OCI-LY1 (cell line): ENCODE results near the gene CNDP1.

Source experiments
- H2AFZ ChIP-seq: fragments of 200-600 bp; sonication (generic), shearing (Covaris generic); 2 replicates; pipeline ENCODE4 v1.6.0; 2014; ENCODE audit warnings: antibody characterized with exemption, mild to moderate bottlenecking, low read length
- H3F3A ChIP-seq: fragments of 200-600 bp; sonication (generic), shearing (Covaris generic); 2 replicates; pipeline ENCODE4 v1.6.0; 2014; ENCODE audit warnings: mild to moderate bottlenecking, antibody characterized with exemption, low read length, moderate library complexity; ENCODE audit not compliant: insufficient read depth
- H3K27ac ChIP-seq: fragments of 200-600 bp; sonication (generic); 2 replicates; pipeline ENCODE4 v1.5.1; 2014; ENCODE audit warnings: low read length, mixed run types, mild to moderate bottlenecking, low read depth; ENCODE audit not compliant: poor library complexity, severe bottlenecking
- H3K27me3 ChIP-seq: fragments of 200-600 bp; sonication (generic); 2 replicates; pipeline ENCODE4 v1.6.0; 2014; ENCODE audit warnings: antibody characterized with exemption, mild to moderate bottlenecking, low read length, moderate library complexity; ENCODE audit not compliant: insufficient read depth
- H3K36me3 ChIP-seq: fragments of 200-600 bp; sonication (generic); 2 replicates; pipeline ENCODE4 v1.6.1; 2014; ENCODE audit warnings: mild to moderate bottlenecking, antibody characterized with exemption, low read length, moderate library complexity, mixed read lengths; ENCODE audit not compliant: insufficient read depth
- H3K4me1 ChIP-seq: fragments of 200-600 bp; sonication (generic); 2 replicates; pipeline ENCODE4 v1.5.1; 2014; ENCODE audit warnings: mild to moderate bottlenecking, low read length, moderate library complexity; ENCODE audit not compliant: insufficient read depth, severe bottlenecking
- H3K4me2 ChIP-seq: fragments of 200-600 bp; sonication (generic), shearing (Covaris generic); 2 replicates; pipeline ENCODE4 v1.6.1; 2014; ENCODE audit warnings: low read length
- H3K4me3 ChIP-seq: fragments of 200-600 bp; sonication (generic); 2 replicates; pipeline ENCODE4 v1.5.1; 2014; ENCODE audit warnings: low read length, low read depth, mild to moderate bottlenecking, mixed read lengths; ENCODE audit not compliant: poor library complexity, severe bottlenecking
- H3K79me2 ChIP-seq: fragments of 200-600 bp; shearing (Covaris generic); 2 replicates; pipeline ENCODE4 v1.6.1; 2016; ENCODE audit warnings: mixed run types, low read length, mixed read lengths; ENCODE audit not compliant: insufficient read depth
- H3K9ac ChIP-seq: fragments of 200-600 bp; sonication (generic), shearing (Covaris generic); 2 replicates; pipeline ENCODE4 v1.6.1; 2014; ENCODE audit warnings: mild to moderate bottlenecking, low read length, mixed read lengths
- H3K9me2 ChIP-seq: fragments of 200-600 bp; sonication (generic), shearing (Covaris generic); 2 replicates; pipeline ENCODE4 v1.6.1; 2014; ENCODE audit warnings: low read depth, mild to moderate bottlenecking, low read length, mixed read lengths
- H3K9me3 ChIP-seq: fragments of 200-600 bp; shearing (Covaris generic); 2 replicates; pipeline ENCODE4 v1.6.1; 2014; ENCODE audit warnings: low read length, mixed read lengths
- H4K20me1 ChIP-seq: fragments of 200-600 bp; sonication (generic), shearing (Covaris generic); 2 replicates; pipeline ENCODE4 v1.6.0; 2016; ENCODE audit warnings: mild to moderate bottlenecking, low read length; ENCODE audit not compliant: insufficient read depth
- CTCF ChIP-seq: fragments of 200-600 bp; sonication (generic), shearing (Covaris generic); IDR thresholded peaks from 2 replicates; pipeline ENCODE4 v1.5.1; 2017; ENCODE audit warnings: mild to moderate bottlenecking, antibody characterized with exemption, low read length, moderate library complexity, mixed read lengths
- EZH2 ChIP-seq: fragments of 200-600 bp; sonication (generic), shearing (Covaris generic); IDR thresholded peaks from 2 replicates; pipeline ENCODE4 v1.8.0; 2017; ENCODE audit warnings: borderline replicate concordance, mixed run types, mild to moderate bottlenecking, antibody characterized with exemption, low read length, moderate library complexity, mixed read lengths

CNDP1 gene

GRCh38 chr18:74531043-74531442 is 3.3 kb upstream of the CNDP1 start:
- H3K27me3 ChIP-seq: 0 out of 2 replicates have a peak, but pooled peaks cover 12% of the 10 kb centered on the region
- H4K20me1 ChIP-seq: no peaks in the 10 kb centered on the region
- TF ChIP-seq EZH2 (no peak), CTCF (no peak)
- no peak overlapping the region for H2AFZ ChIP-seq
- H3K4me1 ChIP-seq: no peaks in the 10 kb centered on the region
- H3F3A ChIP-seq: no peaks in the 10 kb centered on the region
- no peak overlapping the region for H3K4me2 ChIP-seq
- H3K27ac ChIP-seq: no peak overlapping the region
- no peaks in the 10 kb centered on the region for H3K36me3 ChIP-seq
- no peaks in the 10 kb centered on the region for H3K9me3 ChIP-seq
- no peak overlapping the region for H3K9ac ChIP-seq
- no peak overlapping the region for H3K4me3 ChIP-seq
- no peaks in the 10 kb centered on the region for H3K79me2 ChIP-seq
- H3K9me2 ChIP-seq: no peaks in the 10 kb centered on the region

GRCh38 chr18:74532511-74533025 is 1.7 kb upstream of the CNDP1 start:
- Histone ChIP-seq H2AFZ (no peak overlapping the region), H3K4me3 (no peak overlapping the region), H3F3A (no peaks in the 10 kb centered on the region), H4K20me1 (no peaks in the 10 kb centered on the region), H3K36me3 (no peaks in the 10 kb centered on the region), H3K9ac (no peak overlapping the region), H3K4me2 (no peak overlapping the region), H3K9me2 (no peaks in the 10 kb centered on the region), H3K79me2 (no peaks in the 10 kb centered on the region), H3K27ac (no peak overlapping the region), H3K9me3 (no peaks in the 10 kb centered on the region), H3K27me3 (0 out of 2 replicates have a peak, but pooled peaks cover 12% of the 10 kb centered on the region), H3K4me1 (no peaks in the 10 kb centered on the region)
- TF ChIP-seq CTCF (no peak), EZH2 (no peak)

- H3K4me3 ChIP-seq: no peak overlapping the region
- H3F3A ChIP-seq: no peaks in the 10 kb centered on the region
- no peaks in the 10 kb centered on the region for H4K20me1 ChIP-seq
- H3K9me2 ChIP-seq: no peaks in the 10 kb centered on the region
- no peak for TF ChIP-seq EZH2
- no peak for TF ChIP-seq CTCF
- no peaks in the 10 kb centered on the region for H3K4me1 ChIP-seq
- H3K79me2 ChIP-seq: no peaks in the 10 kb centered on the region
- no peak overlapping the region for H3K27ac ChIP-seq
- no peaks in the 10 kb centered on the region for H3K36me3 ChIP-seq
- H3K27me3 ChIP-seq: 0 out of 2 replicates have a peak, but pooled peaks cover 12% of the 10 kb centered on the region
- H2AFZ ChIP-seq: no peak overlapping the region
- H3K4me2 ChIP-seq: no peak overlapping the region
- H3K9me3 ChIP-seq: no peaks in the 10 kb centered on the region
- H3K9ac ChIP-seq: no peak overlapping the region
These were observed 634 bp upstream of the CNDP1 start for GRCh38 chr18:74533666-74534065.
